B cell (primary cell): ENCODE data around the gene PDCD4. TPM values are rescaled to one million over a fixed set of nuclear protein-coding genes. Genes with fewer than 3 reads are reported as not detected.

Experiments used
- ATAC-seq: fragments of 200-7000 bp; cut with Tn5 transposase; one replicate; pipeline ENCODE4 v1.10.0; 2021; ENCODE audit warnings: low read depth, mild to moderate bottlenecking, moderate number of reproducible peaks, moderate library complexity
- CTCF ChIA-PET: fragments of 350-600 bp; sonication (Branson Sonifier 250); formaldehyde crosslinking; loops from one replicate; lab custom pipeline; 2021; ENCODE audit warnings: antibody characterized with exemption, inconsistent platforms; lab: Charles Lee
- POLR2A ChIA-PET: fragments of 350-600 bp; sonication (Branson Sonifier 250); formaldehyde crosslinking; loops from one replicate; lab custom pipeline; 2021; ENCODE audit warnings: antibody characterized with exemption; lab: Charles Lee
- DNase-seq: peaks from one replicate; pipeline ENCODE4 v3.0.0; 2013
- H2AFZ ChIP-seq: 2 replicates; pipeline ENCODE4 v1.6.1; 2012; ENCODE audit warnings: mild to moderate bottlenecking, low read depth, low read length; ENCODE audit not compliant: insufficient read depth, poor library complexity, severe bottlenecking
- H3K27ac ChIP-seq, 2 donors: 1 replicate in 1 of 2; 2 replicates in 1 of 2; pipeline ENCODE4 v1.5.1; 2012 to 2013; ENCODE audit warnings: low read length in 2 of 2, mild to moderate bottlenecking in 2 of 2, moderate library complexity in 1 of 2
- H3K27me3 ChIP-seq, 4 experiments: fragments of 200-600 bp in 1 of 4; sonication (generic) in 1 of 4; replicated peaks in 1 of 4; 1 replicate in 2 of 4; 2 replicates in 2 of 4; pipeline versions ENCODE4 v1.6.1 to v1.7.0; 2013 to 2016; ENCODE audit warnings: low read length in 3 of 4, mild to moderate bottlenecking in 2 of 4, mixed read lengths in 1 of 4, moderate library complexity in 1 of 4; ENCODE audit not compliant: insufficient read depth in 4 of 4, control insufficient read depth in 3 of 4; ENCODE audit errors: control extremely low read depth in 1 of 4
- H3K36me3 ChIP-seq, 2 experiments: replicated peaks in 1 of 2; 1 replicate in 1 of 2; 2 replicates in 1 of 2; pipeline versions ENCODE4 v1.6.1 to v1.7.1; 2013; ENCODE audit warnings: low read length in 1 of 2; ENCODE audit not compliant: insufficient read depth in 2 of 2, control insufficient read depth in 1 of 2; ENCODE audit errors: control extremely low read depth in 1 of 2, extremely low read depth in 1 of 2
- H3K4me1 ChIP-seq, 2 donors: fragments of 200-600 bp in 1 of 2; sonication (generic) in 1 of 2; 1 replicate in 1 of 2; 2 replicates in 1 of 2; pipeline versions ENCODE4 v1.5.1 to v1.6.1; 2013 to 2017; ENCODE audit warnings: low read length in 2 of 2; ENCODE audit not compliant: control insufficient read depth in 2 of 2, insufficient read depth in 2 of 2
- H3K4me2 ChIP-seq: replicated peaks from 2 replicates; pipeline ENCODE3; 2012; ENCODE audit warnings: mild to moderate bottlenecking, low read depth, low read length; ENCODE audit not compliant: poor library complexity, severe bottlenecking
- H3K4me3 ChIP-seq, 5 experiments: fragments of 200-600 bp in 1 of 5; sonication (generic) in 1 of 5; 1 replicate in 3 of 5; 2 replicates in 2 of 5; pipeline versions ENCODE4 v1.5.1 to v1.7.0; 2011 to 2016; ENCODE audit warnings: low read length in 4 of 5, mild to moderate bottlenecking in 4 of 5, low read depth in 2 of 5, control low read depth in 1 of 5, moderate library complexity in 1 of 5; ENCODE audit not compliant: insufficient read depth in 1 of 5; ENCODE audit errors: control extremely low read depth in 1 of 5, extremely low read depth in 1 of 5
- H3K79me2 ChIP-seq: fragments of 200-600 bp; sonication (generic); one replicate; pipeline ENCODE4 v1.6.0; 2016; ENCODE audit warnings: low read length; ENCODE audit not compliant: control insufficient read depth, insufficient read depth
- H3K9ac ChIP-seq: fragments of 200-600 bp; sonication (generic); 2 replicates; pipeline ENCODE4 v1.6.1; 2017; ENCODE audit warnings: mild to moderate bottlenecking, low read length, moderate library complexity
- H3K9me3 ChIP-seq, 3 donors: one replicate each; pipeline versions ENCODE4 v1.6.1 to v1.7.1; 2013; ENCODE audit warnings: low read length in 2 of 3; ENCODE audit not compliant: control insufficient read depth in 2 of 3, insufficient read depth in 1 of 3; ENCODE audit errors: control extremely low read depth in 1 of 3
- H4K20me1 ChIP-seq: 2 replicates; pipeline ENCODE4 v1.6.0; 2012; ENCODE audit warnings: mild to moderate bottlenecking, low read length; ENCODE audit not compliant: insufficient read depth, control insufficient read depth, poor library complexity, severe bottlenecking
- H3K27ac Mint-ChIP-seq: one replicate; pipeline ENCODE4 v1.8.0; 2021; ENCODE audit warnings: mixed read lengths
- H3K27me3 Mint-ChIP-seq: one replicate; pipeline ENCODE4 v1.8.0; 2021; ENCODE audit warnings: mixed read lengths
- H3K4me1 Mint-ChIP-seq: one replicate; pipeline ENCODE4 v1.8.0; 2021; ENCODE audit warnings: mixed read lengths
- H3K4me3 Mint-ChIP-seq: one replicate; pipeline ENCODE4 v1.8.0; 2021; ENCODE audit warnings: mixed read lengths
- H3K9me3 Mint-ChIP-seq: one replicate; pipeline ENCODE4 v1.8.0; 2022; ENCODE audit warnings: mixed read lengths; ENCODE audit not compliant: insufficient read depth
- CTCF ChIP-seq: fragments of 200-600 bp; IDR thresholded peaks from one replicate; pipeline ENCODE4 v1.8.0; 2022; ENCODE audit warnings: antibody characterized with exemption, mild to moderate bottlenecking
- EZH2 ChIP-seq: IDR thresholded peaks from 2 replicates; pipeline ENCODE4 v1.6.1; 2012; ENCODE audit warnings: borderline replicate concordance, low read depth, mild to moderate bottlenecking, moderate library complexity, low read length; ENCODE audit not compliant: insufficient read depth, poor library complexity, severe bottlenecking
- WGBS: methylation state at CpG from one replicate; pipeline ENCODE4 v1.1.5; 2013; ENCODE audit warnings: missing lambda C conversion rate; ENCODE audit not compliant: insufficient coverage; 5-methylcytosine and 5-hydroxymethylcytosine counted together
- intact Hi-C: fragments of 100-400 bp; cut with micrococcal nuclease; formaldehyde crosslinking; loops from one replicate; pipeline ENCODE4 v1.10.0; 2022
- polyA plus RNA-seq: library from polyadenylated mRNA; depleted of rRNA; stranded (reverse); fragments of >200 nt; gene quantifications from 2 replicates; pipeline ENCODE4 v1.2.3, GENCODE V29; 2012
- total RNA-seq, 2 donors: library from RNA; stranded (reverse); fragments of 120-200 nt in 1 of 2; gene quantifications; 1 replicate in 1 of 2; 2 replicates in 1 of 2; pipeline versions ENCODE4 v1.2.3 to v1.2.4, GENCODE V29; 2013 to 2022

PDCD4 gene
- total and polyA plus RNA-seq, 2 donors (not counting 1 experiment from before 2014, with no cell fraction given), result 33.9 to 169 TPM

- 58% methylated on average over 6 of the region's 7 CpGs for WGBS
- H3K9ac ChIP-seq, result peak overlapping the region; percentile 40
- peak overlapping the region; percentile 93 for H3K27ac Mint-ChIP-seq
- H3K4me2 ChIP-seq, result peak overlapping the region; percentile 64
- H3K9me3 ChIP-seq, result no peaks in the 10 kb centered on the region
- H3K27ac ChIP-seq, result peak overlapping the region; percentile 75 to 94
- TF ChIP-seq CTCF (no peak), EZH2 (no peak)
- H3K36me3 ChIP-seq, result no peaks in the 10 kb centered on the region
- H3K79me2 ChIP-seq, result peaks cover 27% of the 10 kb centered on the region
- H3K4me1 ChIP-seq, result peaks cover 84 to 87% of the 10 kb centered on the region in 2 donors
- peaks cover 83% of the 10 kb centered on the region for H3K4me1 Mint-ChIP-seq
- H3K27me3 Mint-ChIP-seq, result no peaks in the 10 kb centered on the region
- ATAC-seq (peak; percentile 38), DNase-seq (peak; percentile 69)
- ChIA-PET POLR2A (interaction anchor here (0.6 to 2.0 kb wide), 5 partner anchors 11 to 58 kb away, joined by 4 to 7 read pairs (median 6); partner anchors contain the start of genes BBIP1 and SHOC2), CTCF (interaction anchor here (0.7 to 2.5 kb wide), 6 partner anchors 15 to 58 kb away, joined by 3 to 11 read pairs (median 4); no protein-coding TSS in a partner anchor)
- no peaks in the 10 kb centered on the region for H4K20me1 ChIP-seq
- peak overlapping the region in 1 of 5 experiments; percentile 50 for H3K4me3 ChIP-seq
- peak overlapping the region; percentile 70 for H3K4me3 Mint-ChIP-seq
- peak overlapping the region; percentile 37 for H2AFZ ChIP-seq
- intact Hi-C loops, result loop anchor here (1.0 to 10.0 kb wide), 3 partner anchors 18 to 636 kb away; no protein-coding TSS in a partner anchor
- H3K9me3 Mint-ChIP-seq, result no peaks in the 10 kb centered on the region
- no peaks in the 10 kb centered on the region for H3K27me3 ChIP-seq
Measured at GRCh38 chr10:110860576-110861241, 11.0 kb upstream of the PDCD4 start.

GRCh38 chr10:110861476-110861875 is 10.3 kb upstream of the PDCD4 start:
- Histone ChIP-seq H3K27ac (peak overlapping the region; percentile 75 to 94), H3K4me2 (peak overlapping the region; percentile 64), H3K9me3 (no peaks in the 10 kb centered on the region), H3K27me3 (no peaks in the 10 kb centered on the region), H3K36me3 (no peaks in the 10 kb centered on the region), H3K4me1 (peaks cover 91 to 95% of the 10 kb centered on the region in 2 donors), H4K20me1 (no peaks in the 10 kb centered on the region), H3K4me3 (peak overlapping the region in 1 of 5 experiments; percentile 50), H3K79me2 (peaks cover 27% of the 10 kb centered on the region), H2AFZ (no peak overlapping the region), H3K9ac (peak overlapping the region; percentile 40)
- intact Hi-C loops, result loop anchor here (5.0 to 10.0 kb wide), 2 partner anchors 504 to 637 kb away; no protein-coding TSS in a partner anchor
- DNase-seq (no peak), ATAC-seq (no peak)
- POLR2A ChIA-PET, result interaction anchor here (1.3 kb wide), 1 partner anchor 10 kb away, joined by 4 read pairs; no protein-coding TSS in a partner anchor
- no peak overlapping the region for H3K4me3 Mint-ChIP-seq
- CTCF ChIA-PET, result interaction anchor here (1.0 to 2.5 kb wide), 5 partner anchors 15 to 57 kb away, joined by 3 to 11 read pairs (median 5); no protein-coding TSS in a partner anchor
- TF ChIP-seq EZH2, result no peak
- TF ChIP-seq CTCF, result no peak
- H3K27me3 Mint-ChIP-seq, result no peaks in the 10 kb centered on the region
- H3K9me3 Mint-ChIP-seq, result no peaks in the 10 kb centered on the region
- H3K27ac Mint-ChIP-seq, result peak overlapping the region; percentile 93
- WGBS, result no CpG with 5 or more reads among the region's 2 CpGs
- H3K4me1 Mint-ChIP-seq, result peaks cover 91% of the 10 kb centered on the region
